ENCODE data around the gene MPV17. TPM values are rescaled to one million over a fixed set of nuclear protein-coding genes. Genes with fewer than 3 reads are reported as not detected.

Gene MPV17
- total and polyA plus RNA-seq, 10 donors = 58.0 to 101 (median 80.3) TPM

DNA sequence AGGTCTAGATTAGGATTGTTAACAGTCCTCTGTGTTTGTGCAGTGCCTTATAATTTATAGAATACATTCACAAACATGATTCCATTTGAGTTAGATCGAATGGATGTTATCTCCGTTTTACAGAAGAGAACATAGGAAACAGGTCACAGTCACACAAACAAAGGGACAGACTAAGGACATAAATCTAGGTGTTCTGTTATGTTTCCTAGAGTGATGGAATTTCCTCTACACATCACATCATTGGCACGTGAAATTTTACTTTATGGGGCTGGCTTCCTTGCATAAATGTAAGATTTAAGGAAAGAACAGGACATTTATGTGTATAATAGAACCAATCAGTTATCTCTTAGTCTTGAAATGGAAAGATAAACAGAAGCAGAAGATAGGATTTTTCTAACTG, 34.3 kb downstream of the MPV17 start:
- Histone ChIP-seq H3K4me3 (no peak overlapping the region), H3K27me3 (replicated peaks in 1 of 7) (peaks cover 0 to 9% (median 0%) of the 10 kb centered on the region in 7 donors), H3K27ac (no peak overlapping the region), H3K9me3 (no peaks in the 10 kb centered on the region), H3K4me1 (peaks cover 0 to 10% (median 0%) of the 10 kb centered on the region in 6 donors), H3K36me3 (no peaks in the 10 kb centered on the region)
- intact Hi-C loops (cut with DNase I; ENCODE audit: low total_unique reads) = no loop called here
- TF ChIP-seq POLR2AphosphoS5 (IDR thresholded peaks at IDR 0.05) = no peak
- no peak for TF ChIP-seq POLR2A (IDR thresholded peaks at IDR 0.05)
- TF ChIP-seq, protein P1, sequence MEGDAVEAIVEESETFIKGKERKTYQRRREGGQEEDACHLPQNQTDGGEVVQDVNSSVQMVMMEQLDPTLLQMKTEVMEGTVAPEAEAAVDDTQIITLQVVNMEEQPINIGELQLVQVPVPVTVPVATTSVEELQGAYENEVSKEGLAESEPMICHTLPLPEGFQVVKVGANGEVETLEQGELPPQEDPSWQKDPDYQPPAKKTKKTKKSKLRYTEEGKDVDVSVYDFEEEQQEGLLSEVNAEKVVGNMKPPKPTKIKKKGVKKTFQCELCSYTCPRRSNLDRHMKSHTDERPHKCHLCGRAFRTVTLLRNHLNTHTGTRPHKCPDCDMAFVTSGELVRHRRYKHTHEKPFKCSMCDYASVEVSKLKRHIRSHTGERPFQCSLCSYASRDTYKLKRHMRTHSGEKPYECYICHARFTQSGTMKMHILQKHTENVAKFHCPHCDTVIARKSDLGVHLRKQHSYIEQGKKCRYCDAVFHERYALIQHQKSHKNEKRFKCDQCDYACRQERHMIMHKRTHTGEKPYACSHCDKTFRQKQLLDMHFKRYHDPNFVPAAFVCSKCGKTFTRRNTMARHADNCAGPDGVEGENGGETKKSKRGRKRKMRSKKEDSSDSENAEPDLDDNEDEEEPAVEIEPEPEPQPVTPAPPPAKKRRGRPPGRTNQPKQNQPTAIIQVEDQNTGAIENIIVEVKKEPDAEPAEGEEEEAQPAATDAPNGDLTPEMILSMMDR (IDR thresholded peaks at IDR 0.05 in 8 of 11, conservative IDR thresholded peaks at IDR 0.05 in 3 of 11) = no peak
- WGBS, 5 donors = 21 to 46% (median 36%) methylated on average over 3 of the region's 3 CpGs
- no peak for DNase-seq

DNA sequence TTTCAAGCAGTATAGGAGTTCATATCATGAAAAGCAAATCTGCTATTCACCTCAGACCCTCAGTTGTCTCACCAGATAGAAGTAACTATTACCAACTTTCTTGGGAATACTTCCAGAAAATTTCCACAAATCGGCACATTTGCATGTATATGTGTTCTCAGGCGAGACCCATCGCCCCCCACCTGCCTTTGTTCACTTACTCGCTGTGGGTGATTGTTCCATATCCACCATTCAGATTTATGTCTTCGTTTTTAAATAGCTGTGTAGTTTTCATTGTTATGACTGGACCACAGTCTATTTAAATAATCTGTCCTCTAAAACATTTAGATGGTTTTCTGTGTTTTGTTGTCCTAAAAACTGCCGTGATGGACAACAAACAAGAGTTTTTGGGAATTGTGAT, 37.4 kb downstream of the MPV17 start:
- Histone ChIP-seq H3K4me3 (no peak overlapping the region), H3K9me3 (no peaks in the 10 kb centered on the region), H3K36me3 (no peaks in the 10 kb centered on the region), H3K27ac (no peak overlapping the region), H3K4me1 (peaks cover 0 to 5% (median 0%) of the 10 kb centered on the region in 6 donors), H3K27me3 (replicated peaks in 1 of 7) (peaks cover 0 to 11% (median 0%) of the 10 kb centered on the region in 7 donors)
- TF ChIP-seq, protein P1 (IDR thresholded peaks at IDR 0.05 in 8 of 11, conservative IDR thresholded peaks at IDR 0.05 in 3 of 11) = no peak
- TF ChIP-seq POLR2A (IDR thresholded peaks at IDR 0.05) (no peak), POLR2AphosphoS5 (IDR thresholded peaks at IDR 0.05) (no peak)
- intact Hi-C loops (cut with DNase I; ENCODE audit: low total_unique reads) = no loop called here
- 66 to 88% (median 85%) methylated on average over 6 of the region's 6 CpGs for WGBS, 5 donors
- DNase-seq = no peak

DNA sequence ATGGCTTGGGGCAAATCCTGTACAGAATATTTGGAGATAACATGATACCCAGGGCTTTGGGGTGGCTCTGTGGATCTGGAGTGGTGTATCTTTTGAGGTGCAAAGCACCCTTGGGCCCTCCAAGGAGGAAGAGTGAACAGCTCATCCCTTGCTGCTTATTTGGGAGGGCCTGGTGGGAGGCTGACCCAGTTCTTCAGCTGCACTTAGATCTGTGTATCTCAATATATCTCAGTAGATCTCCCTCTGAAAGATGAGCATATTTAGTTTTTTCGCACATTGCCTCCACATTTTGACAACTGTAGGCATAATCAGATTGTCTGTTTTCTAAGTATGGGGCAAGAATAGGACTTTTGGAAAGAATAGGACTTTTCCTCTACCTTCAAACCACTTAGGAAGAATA, 37.9 kb downstream of the MPV17 start:
- intact Hi-C loops (cut with DNase I; ENCODE audit: low total_unique reads) = no loop called here
- Histone ChIP-seq H3K4me1 (peaks cover 2 to 5% (median 4%) of the 10 kb centered on the region in 6 donors), H3K36me3 (no peaks in the 10 kb centered on the region), H3K27me3 (replicated peaks in 1 of 7) (peaks cover 0 to 11% (median 0%) of the 10 kb centered on the region in 7 donors), H3K4me3 (no peak overlapping the region), H3K9me3 (no peaks in the 10 kb centered on the region), H3K27ac (no peak overlapping the region)
- no peak for TF ChIP-seq POLR2A (IDR thresholded peaks at IDR 0.05)
- TF ChIP-seq, protein P1 (IDR thresholded peaks at IDR 0.05 in 8 of 11, conservative IDR thresholded peaks at IDR 0.05 in 3 of 11) = no peak
- DNase-seq = no peak
- 89 to 100% (median 93%) methylated on average over 1 of the region's 1 CpG for WGBS, 5 donors

DNA sequence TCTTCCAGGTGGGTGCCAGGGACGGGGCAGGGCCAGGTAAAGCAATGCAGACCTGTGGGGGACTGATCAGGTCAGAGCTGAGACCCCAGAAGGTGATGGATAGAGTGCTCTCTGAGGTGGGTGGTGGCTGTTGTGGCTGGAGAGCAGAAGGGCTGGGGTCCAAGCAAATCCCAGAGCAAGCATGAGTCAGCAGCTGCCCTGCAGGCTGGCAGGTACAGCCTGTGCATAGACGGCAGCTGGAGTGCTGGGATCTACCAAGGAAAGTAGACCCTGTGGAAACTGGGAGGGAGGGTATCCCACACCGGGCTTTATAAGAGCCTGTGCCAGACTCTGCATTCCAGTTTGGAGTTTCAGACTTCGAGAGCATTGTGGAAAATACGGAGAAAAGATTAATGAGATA, 40.0 kb downstream of the MPV17 start:
- intact Hi-C loops (cut with DNase I; ENCODE audit: low total_unique reads) = no loop called here
- Histone ChIP-seq H3K4me3 (no peak overlapping the region), H3K27ac (no peak overlapping the region), H3K27me3 (replicated peaks in 1 of 7) (peaks cover 0 to 11% (median 0%) of the 10 kb centered on the region in 7 donors), H3K36me3 (no peaks in the 10 kb centered on the region), H3K4me1 (peaks cover 5 to 10% (median 8%) of the 10 kb centered on the region in 6 donors), H3K9me3 (no peaks in the 10 kb centered on the region)
- no peak for DNase-seq
- TF ChIP-seq, protein P1 (IDR thresholded peaks at IDR 0.05 in 8 of 11, conservative IDR thresholded peaks at IDR 0.05 in 3 of 11) = no peak
- WGBS, 5 donors = 57 to 88% (median 68%) methylated on average over 5 of the region's 5 CpGs

Data from spleen (tissue), 11 donors.